HEK293 (cell line): Measurements from ENCODE around the gene POMC.

ENCODE experiments used
- GLI4 ChIP-seq: fragments of 450-650 bp; formaldehyde crosslinking; IDR thresholded peaks from 2 replicates; pipeline ENCODE4 v1.5.1; 2016; ENCODE audit warnings: missing biosample characterization, missing genetic modification characterization
- YY1 ChIP-seq: fragments of 450-650 bp; formaldehyde crosslinking; IDR thresholded peaks from 2 replicates; pipeline ENCODE4 v1.5.1; 2018; ENCODE audit warnings: missing biosample characterization, missing genetic modification characterization
- ZBTB1 ChIP-seq: fragments of 450-650 bp; formaldehyde crosslinking; IDR thresholded peaks from 2 replicates; pipeline ENCODE4 v1.5.1; 2016; ENCODE audit warnings: missing biosample characterization, missing genetic modification characterization
- ZNF133 ChIP-seq: fragments of 450-650 bp; formaldehyde crosslinking; IDR thresholded peaks from 2 replicates; pipeline ENCODE4 v1.5.1; 2016; ENCODE audit warnings: missing biosample characterization, missing genetic modification characterization
- ZNF202 ChIP-seq: fragments of 450-650 bp; formaldehyde crosslinking; IDR thresholded peaks from 2 replicates; pipeline ENCODE4 v1.5.1; 2016; ENCODE audit warnings: missing biosample characterization, missing genetic modification characterization, borderline replicate concordance
- ZNF221 ChIP-seq: fragments of 450-650 bp; formaldehyde crosslinking; IDR thresholded peaks from 2 replicates; pipeline ENCODE4 v1.5.1; 2017; ENCODE audit warnings: missing biosample characterization, missing genetic modification characterization, borderline replicate concordance
- ZNF302 ChIP-seq: fragments of 450-650 bp; formaldehyde crosslinking; IDR thresholded peaks from 2 replicates; pipeline ENCODE4 v1.5.1; 2016; ENCODE audit warnings: missing biosample characterization, missing genetic modification characterization, low read depth
- ZNF335 ChIP-seq: fragments of 450-650 bp; formaldehyde crosslinking; conservative IDR thresholded peaks from 2 replicates; pipeline ENCODE4 v1.5.1; 2016; ENCODE audit warnings: missing biosample characterization, missing genetic modification characterization
- ZNF423 ChIP-seq: fragments of 450-650 bp; formaldehyde crosslinking; IDR thresholded peaks from 2 replicates; pipeline ENCODE4 v1.5.1; 2016; ENCODE audit warnings: missing biosample characterization, missing genetic modification characterization
- ZNF670 ChIP-seq: fragments of 450-650 bp; formaldehyde crosslinking; IDR thresholded peaks from 2 replicates; pipeline ENCODE4 v1.5.1; 2016; ENCODE audit warnings: missing biosample characterization, missing genetic modification characterization, low read depth
- TF ChIP-seq, protein P1 (sequence below): fragments of 450-650 bp; formaldehyde crosslinking; IDR thresholded peaks from 2 replicates; pipeline ENCODE4 v1.5.1; 2016; ENCODE audit warnings: missing biosample characterization, missing genetic modification characterization
- TF ChIP-seq, protein P2 (sequence below): fragments of 450-650 bp; formaldehyde crosslinking; IDR thresholded peaks from 2 replicates; pipeline ENCODE4 v1.5.1; 2016; ENCODE audit warnings: missing biosample characterization, missing genetic modification characterization
- TF ChIP-seq, protein P3 (sequence below): fragments of 450-650 bp; formaldehyde crosslinking; IDR thresholded peaks from 2 replicates; pipeline ENCODE4 v1.5.1; 2016; ENCODE audit warnings: missing biosample characterization, missing genetic modification characterization
- TF ChIP-seq, protein P4 (sequence below): fragments of 450-650 bp; formaldehyde crosslinking; IDR thresholded peaks from 2 replicates; pipeline ENCODE4 v1.5.1; 2017; ENCODE audit warnings: missing biosample characterization, mild to moderate bottlenecking, missing genetic modification characterization, moderate library complexity

DNA sequence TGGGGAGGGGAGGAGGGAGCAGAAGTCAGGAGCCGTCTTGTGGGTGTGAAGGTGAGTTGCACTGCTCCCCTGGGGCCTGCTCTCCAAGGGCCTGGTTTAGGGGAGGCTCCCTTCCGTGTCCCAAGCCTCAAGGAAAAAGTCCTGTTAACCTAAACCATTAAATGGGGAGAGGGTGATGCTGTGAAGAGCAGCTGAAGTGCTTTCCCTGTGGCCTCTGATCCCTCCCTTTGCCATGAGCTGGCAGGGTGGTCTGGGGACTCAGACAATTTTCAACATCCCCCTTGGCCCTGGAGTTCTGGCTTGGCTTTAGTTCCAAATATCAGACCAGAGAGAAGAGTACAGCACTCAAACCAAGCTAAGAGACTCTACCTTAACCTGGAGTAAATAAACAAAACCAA lies 692 bp upstream of the POMC start:
- TF ChIP-seq, protein P1, sequence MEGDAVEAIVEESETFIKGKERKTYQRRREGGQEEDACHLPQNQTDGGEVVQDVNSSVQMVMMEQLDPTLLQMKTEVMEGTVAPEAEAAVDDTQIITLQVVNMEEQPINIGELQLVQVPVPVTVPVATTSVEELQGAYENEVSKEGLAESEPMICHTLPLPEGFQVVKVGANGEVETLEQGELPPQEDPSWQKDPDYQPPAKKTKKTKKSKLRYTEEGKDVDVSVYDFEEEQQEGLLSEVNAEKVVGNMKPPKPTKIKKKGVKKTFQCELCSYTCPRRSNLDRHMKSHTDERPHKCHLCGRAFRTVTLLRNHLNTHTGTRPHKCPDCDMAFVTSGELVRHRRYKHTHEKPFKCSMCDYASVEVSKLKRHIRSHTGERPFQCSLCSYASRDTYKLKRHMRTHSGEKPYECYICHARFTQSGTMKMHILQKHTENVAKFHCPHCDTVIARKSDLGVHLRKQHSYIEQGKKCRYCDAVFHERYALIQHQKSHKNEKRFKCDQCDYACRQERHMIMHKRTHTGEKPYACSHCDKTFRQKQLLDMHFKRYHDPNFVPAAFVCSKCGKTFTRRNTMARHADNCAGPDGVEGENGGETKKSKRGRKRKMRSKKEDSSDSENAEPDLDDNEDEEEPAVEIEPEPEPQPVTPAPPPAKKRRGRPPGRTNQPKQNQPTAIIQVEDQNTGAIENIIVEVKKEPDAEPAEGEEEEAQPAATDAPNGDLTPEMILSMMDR, result no peak
- no peak for TF ChIP-seq ZBTB1
- TF ChIP-seq ZNF133 (tag by site-specific recombination), result no peak
- TF ChIP-seq, protein P2, sequence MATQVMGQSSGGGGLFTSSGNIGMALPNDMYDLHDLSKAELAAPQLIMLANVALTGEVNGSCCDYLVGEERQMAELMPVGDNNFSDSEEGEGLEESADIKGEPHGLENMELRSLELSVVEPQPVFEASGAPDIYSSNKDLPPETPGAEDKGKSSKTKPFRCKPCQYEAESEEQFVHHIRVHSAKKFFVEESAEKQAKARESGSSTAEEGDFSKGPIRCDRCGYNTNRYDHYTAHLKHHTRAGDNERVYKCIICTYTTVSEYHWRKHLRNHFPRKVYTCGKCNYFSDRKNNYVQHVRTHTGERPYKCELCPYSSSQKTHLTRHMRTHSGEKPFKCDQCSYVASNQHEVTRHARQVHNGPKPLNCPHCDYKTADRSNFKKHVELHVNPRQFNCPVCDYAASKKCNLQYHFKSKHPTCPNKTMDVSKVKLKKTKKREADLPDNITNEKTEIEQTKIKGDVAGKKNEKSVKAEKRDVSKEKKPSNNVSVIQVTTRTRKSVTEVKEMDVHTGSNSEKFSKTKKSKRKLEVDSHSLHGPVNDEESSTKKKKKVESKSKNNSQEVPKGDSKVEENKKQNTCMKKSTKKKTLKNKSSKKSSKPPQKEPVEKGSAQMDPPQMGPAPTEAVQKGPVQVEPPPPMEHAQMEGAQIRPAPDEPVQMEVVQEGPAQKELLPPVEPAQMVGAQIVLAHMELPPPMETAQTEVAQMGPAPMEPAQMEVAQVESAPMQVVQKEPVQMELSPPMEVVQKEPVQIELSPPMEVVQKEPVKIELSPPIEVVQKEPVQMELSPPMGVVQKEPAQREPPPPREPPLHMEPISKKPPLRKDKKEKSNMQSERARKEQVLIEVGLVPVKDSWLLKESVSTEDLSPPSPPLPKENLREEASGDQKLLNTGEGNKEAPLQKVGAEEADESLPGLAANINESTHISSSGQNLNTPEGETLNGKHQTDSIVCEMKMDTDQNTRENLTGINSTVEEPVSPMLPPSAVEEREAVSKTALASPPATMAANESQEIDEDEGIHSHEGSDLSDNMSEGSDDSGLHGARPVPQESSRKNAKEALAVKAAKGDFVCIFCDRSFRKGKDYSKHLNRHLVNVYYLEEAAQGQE, result no peak
- TF ChIP-seq, protein P3, sequence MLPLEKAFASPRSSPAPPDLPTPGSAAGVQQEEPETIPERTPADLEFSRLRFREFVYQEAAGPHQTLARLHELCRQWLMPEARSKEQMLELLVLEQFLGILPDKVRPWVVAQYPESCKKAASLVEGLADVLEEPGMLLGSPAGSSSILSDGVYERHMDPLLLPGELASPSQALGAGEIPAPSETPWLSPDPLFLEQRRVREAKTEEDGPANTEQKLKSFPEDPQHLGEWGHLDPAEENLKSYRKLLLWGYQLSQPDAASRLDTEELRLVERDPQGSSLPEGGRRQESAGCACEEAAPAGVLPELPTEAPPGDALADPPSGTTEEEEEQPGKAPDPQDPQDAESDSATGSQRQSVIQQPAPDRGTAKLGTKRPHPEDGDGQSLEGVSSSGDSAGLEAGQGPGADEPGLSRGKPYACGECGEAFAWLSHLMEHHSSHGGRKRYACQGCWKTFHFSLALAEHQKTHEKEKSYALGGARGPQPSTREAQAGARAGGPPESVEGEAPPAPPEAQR, result no peak
- TF ChIP-seq ZNF221 (tag by site-specific recombination), result no peak
- TF ChIP-seq ZNF302 (tag by site-specific recombination), result no peak
- no peak for TF ChIP-seq ZNF202 (tag by site-specific recombination)
- TF ChIP-seq ZNF670 (tag by site-specific recombination), result no peak
- no peak for TF ChIP-seq ZNF423 (tag by site-specific recombination)
- TF ChIP-seq, protein P4, sequence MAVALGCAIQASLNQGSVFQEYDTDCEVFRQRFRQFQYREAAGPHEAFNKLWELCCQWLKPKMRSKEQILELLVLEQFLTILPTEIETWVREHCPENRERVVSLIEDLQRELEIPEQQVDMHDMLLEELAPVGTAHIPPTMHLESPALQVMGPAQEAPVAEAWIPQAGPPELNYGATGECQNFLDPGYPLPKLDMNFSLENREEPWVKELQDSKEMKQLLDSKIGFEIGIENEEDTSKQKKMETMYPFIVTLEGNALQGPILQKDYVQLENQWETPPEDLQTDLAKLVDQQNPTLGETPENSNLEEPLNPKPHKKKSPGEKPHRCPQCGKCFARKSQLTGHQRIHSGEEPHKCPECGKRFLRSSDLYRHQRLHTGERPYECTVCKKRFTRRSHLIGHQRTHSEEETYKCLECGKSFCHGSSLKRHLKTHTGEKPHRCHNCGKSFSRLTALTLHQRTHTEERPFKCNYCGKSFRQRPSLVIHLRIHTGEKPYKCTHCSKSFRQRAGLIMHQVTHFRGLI (tag by site-specific recombination), result no peak
- TF ChIP-seq YY1 (tag by site-specific recombination), result no peak
- TF ChIP-seq GLI4 (tag by site-specific recombination), result no peak
- no peak for TF ChIP-seq ZNF335 (tag by site-specific recombination)
